Measurements from ENCODE around the gene COX6B2.

DNA sequence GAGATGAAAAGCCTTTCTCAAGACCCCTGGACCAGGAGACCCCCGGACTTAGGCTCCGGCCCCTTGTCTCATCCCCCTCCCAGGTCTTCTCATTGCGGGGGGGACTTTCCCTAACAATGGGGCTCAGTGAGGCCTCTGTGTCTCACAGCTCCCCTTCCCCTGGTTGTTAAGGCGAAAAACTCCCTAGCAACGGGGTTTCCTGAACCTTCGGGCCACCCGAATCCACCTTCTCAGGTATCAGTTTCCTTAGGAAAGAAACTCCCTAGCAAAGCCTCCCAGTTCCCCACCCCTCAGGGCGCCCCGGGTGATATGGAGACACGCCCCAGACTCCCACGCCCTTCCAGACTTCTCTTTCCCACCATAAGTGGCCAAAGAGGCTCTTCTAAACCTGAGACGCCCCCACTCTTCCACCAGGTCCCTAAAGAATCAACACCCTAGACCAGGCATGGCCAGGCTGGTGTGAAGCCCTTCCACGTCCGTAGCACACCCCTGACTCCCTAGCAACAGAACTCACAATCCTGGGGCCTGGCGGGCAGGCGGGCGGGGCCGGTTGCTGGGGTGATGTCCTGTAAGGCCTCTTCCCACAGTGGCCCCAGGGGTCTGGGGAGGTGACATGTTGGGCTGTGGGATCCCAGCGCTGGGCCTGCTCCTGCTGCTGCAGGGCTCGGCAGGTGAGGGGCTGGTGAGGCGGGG lies 21.9 kb upstream of the COX6B2 start, which contains the start of gene TMEM190:
- TF ChIP-seq, protein P1, sequence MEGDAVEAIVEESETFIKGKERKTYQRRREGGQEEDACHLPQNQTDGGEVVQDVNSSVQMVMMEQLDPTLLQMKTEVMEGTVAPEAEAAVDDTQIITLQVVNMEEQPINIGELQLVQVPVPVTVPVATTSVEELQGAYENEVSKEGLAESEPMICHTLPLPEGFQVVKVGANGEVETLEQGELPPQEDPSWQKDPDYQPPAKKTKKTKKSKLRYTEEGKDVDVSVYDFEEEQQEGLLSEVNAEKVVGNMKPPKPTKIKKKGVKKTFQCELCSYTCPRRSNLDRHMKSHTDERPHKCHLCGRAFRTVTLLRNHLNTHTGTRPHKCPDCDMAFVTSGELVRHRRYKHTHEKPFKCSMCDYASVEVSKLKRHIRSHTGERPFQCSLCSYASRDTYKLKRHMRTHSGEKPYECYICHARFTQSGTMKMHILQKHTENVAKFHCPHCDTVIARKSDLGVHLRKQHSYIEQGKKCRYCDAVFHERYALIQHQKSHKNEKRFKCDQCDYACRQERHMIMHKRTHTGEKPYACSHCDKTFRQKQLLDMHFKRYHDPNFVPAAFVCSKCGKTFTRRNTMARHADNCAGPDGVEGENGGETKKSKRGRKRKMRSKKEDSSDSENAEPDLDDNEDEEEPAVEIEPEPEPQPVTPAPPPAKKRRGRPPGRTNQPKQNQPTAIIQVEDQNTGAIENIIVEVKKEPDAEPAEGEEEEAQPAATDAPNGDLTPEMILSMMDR (conservative IDR thresholded peaks at IDR 0.05; ENCODE audit: low read length), result no peak
- no peak for TF ChIP-seq EZH2phosphoT487 (IDR thresholded peaks at IDR 0.05; ENCODE audit: borderline replicate concordance, low read depth, low read length)

All from OCI-LY7 (cell line).